ENCODE results near the gene OSBPL6.
"Not testable (repeated sequence)": the region's sequence is repeated elsewhere in the genome, so short reads cannot be mapped to it uniquely, and the experiment has no call there.

OSBPL6 gene

DNA sequence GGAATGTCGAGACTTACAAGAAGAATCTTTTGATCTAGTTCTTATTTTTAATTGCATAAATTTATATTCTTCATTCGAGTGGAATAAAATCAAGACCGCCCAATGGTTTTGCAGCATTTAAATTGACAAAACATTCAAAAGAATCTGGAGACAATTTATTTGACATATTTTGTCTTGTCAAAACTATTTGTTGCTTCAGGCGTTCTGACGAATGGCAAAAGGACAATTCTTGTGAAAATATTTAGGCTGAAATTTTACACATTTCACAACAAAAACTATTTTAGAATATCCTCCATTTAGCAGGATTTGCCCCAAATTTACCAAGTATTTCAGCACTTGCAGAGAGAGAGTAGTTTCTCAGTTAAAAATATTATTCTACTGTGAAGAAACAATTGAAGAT, 214.9 kb downstream of the OSBPL6 start:
- DNase-seq: no peak

DNA sequence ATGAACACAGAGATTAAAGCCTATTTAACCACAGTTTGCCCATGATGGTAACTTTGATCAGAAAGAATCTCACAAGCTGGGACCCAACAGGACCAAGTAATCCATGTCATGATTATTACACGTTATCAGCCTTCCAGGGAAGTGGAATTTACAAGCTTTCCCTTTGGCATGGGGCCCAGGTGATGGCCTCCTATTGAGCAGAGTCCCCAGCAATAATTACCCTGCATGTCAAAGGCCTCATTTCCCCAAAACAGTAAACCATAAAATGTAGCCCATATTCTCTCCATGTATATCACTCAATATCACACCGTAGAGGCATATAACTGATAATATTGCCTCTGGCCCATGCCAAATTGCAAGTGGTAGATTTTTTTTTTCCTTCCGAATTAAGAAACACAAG, 217.7 kb downstream of the OSBPL6 start:
- DNase-seq: no peak

DNA sequence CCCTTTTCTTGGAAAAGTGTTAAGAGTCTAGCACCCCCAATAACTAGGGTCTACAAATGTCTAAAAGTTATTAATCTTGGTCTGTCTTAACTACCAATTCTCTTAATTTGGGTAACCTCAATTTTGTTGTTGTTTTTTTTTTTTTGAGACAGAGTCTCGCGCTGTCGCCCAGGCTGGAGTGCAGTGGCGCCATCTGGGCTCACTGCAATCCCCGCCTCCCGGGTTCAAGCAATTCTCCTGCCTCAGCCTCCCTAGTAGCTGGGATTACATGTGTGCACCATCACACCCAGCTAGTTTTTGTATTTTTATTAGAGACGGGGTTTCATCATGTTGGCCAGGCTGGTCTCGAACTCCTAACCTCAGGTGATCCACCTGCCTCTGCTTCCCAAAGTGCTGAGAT, 218.1 kb downstream of the OSBPL6 start:
- DNase-seq: not testable (repeated sequence)

DNA sequence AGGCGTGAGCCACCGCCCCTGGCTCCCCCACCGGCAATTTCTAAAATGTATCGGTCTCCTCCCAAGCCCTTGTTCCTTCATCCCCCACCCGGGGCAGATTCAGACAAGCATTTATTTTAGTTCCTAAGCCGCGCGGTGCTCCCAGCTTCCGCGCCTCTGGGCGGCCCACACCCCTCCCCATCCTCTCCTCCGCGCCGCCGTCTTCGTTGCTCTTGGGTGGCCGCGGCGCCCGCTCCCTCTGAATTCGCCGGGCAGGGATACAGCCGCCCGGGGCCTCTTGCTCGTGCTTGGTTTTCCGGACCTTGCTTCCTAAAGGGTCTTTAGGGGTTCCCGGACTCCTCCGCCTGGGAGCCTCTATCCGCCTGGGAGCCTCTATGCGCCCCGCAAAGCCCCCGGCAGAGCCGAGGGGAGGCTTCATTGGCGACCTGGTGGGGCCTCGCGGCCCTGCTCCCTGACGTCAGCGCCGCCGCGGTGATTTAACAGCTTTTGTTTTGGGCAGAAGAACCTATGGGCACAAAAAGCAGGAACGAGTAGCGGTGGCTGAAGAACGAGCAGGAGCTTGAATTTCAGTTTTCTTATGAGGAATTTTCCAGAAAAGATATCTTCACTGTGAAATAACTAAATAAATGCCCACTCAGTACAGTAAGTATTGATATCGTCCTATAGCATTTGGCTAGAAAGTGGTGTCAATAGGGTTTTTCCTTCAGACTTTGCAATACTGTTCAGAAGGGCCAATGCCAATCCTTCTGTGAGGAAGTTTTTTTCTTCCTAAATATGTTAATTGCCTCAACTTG, 219.4 kb downstream of the OSBPL6 start:
- DNase-seq: peak; percentile 78

DNA sequence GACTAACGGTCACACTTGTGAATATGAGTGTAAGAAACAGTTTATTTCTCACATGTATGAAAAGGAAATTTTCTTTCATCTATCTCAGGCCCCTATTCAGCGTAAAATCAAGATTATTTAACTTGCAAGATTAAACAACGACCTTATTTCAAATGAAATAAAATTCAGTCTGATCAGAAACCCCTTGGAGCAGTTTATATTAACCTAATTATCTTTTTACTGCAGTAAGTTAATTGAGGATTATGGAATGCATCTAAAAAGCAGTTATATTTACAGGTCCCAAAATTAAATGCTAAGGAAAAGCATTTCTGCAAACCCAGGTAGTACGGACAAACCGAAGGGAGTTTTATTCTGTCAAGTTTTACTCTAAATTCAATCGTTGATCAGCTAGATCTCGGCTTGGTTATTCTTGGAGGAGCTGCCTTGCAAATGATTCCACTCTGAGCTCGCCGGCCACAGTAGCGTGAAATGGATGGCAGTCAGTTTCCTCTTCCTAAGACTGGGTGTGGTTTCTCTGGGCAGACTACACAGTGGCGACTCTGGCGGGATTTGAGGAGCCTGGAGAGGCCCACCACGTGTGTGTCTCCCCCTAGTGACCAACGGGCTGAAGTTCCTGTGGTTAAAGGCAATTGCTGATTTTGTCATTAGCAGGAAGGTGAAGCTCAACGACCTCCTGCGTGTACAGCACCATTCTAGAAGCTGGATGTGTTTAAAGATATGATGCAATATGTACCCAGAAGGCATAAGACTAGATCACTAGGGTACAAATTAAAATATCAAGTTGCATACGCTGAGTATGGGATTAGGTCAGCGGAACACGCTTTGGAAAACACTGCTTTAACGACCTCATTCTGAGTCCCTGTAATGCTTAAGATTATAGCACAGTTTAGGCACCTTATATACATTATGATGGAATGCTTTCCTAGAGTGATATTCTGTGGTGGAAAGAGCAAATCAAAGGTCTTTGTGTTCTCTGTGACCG, 220.2 kb downstream of the OSBPL6 start:
- DNase-seq: peak; percentile 96

DNA sequence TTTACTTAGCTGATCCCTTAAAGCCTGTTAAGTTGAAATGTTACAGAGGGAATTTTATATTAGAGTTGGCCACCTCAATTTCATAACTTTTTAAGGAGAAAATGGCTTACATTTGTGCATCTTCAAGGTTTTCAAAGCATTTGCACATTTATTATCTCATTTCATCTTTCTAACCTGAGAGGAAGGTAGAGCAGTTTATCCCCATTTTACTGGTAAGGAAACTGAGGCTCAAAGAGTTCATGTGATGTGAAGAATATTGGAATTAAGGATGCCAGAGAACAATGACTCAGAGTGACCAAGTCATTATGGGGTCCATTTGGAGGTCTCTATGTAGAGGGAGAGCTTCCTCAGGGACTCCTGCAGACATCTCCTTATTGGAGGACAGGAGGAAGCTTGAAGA, 221.7 kb downstream of the OSBPL6 start:
- no peak for DNase-seq

DNA sequence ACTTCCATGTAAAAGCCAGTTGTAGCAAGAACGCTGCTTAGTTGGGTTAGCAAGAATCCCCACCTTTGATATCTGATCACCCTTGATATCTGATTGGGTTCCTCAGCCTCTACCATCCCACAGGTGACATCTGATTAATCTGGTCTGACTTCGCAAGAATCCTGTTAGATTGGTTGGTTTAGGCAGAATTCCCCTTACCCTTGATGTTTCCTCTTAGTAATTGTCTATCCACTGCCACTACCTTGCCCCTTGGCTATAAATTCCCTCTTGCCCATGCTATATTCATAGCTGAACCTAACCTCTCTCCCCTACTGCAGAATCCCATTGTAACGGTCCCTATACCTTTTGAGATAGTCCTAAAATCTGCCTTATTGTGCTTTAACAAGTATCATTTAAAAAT, 223.6 kb downstream of the OSBPL6 start:
- DNase-seq: no peak

DNA sequence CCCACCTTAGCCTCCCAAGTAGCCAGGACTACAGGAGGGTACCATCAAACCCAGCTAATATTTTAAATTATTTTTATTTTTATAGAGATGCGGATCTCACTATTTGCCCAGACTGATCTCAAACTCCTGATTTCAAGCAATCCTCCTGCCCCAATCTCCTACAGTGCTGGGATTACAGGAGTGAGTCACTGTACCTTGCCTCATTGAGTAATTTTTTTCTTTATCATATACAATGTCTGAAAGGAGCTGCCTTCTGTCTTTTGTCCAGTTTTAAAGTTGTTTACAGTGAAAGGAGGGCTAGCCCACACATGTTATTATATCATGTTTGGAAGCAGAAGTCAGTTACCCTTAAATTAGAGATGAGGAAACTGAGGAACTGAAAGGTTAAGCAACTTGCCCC, 224.1 kb downstream of the OSBPL6 start:
- no peak for DNase-seq

DNA sequence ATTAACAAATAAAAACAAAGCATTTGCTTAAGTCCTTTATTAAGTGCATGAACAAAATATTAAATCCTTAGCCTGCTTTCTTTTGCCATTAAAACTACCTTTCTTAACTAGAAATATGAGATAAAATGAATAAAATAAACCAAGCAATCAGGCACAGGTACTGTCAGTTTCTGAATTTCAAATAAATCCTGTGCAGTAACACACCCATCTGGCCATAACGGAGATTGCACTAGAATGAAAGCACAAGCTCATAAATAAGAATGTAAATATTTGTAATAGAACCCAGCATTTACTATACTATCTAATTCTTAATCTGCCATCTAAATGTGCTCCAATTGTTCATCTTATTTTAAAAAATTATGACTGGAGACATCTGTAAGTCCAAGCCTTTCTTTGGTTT, 224.8 kb downstream of the OSBPL6 start:
- no peak for DNase-seq

DNA sequence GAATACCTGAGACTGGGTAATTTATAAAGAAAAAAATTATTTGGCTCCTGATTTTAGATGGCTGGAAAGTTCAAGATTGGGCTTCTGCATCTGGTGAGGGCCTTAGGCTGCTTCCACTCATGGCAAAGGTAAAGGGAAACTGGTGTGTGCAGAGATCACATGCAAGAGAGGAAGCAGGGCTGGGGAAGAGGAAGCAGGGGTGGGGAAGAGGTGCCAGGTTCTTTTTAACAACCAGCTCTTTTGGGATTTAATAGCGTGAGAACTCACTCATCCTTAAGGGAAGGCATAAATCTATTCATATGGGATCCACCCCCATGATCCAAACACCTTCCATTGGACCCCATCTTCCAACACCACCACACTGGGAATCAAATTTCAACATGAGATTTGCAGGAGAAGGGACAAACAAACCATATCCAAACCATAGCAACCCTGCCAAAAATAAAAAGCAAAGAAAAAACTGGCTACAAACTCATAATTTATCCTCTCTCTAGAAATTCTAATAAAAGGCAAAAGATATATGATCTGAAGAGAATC, 226.2 kb downstream of the OSBPL6 start:
- no peak for DNase-seq

DNA sequence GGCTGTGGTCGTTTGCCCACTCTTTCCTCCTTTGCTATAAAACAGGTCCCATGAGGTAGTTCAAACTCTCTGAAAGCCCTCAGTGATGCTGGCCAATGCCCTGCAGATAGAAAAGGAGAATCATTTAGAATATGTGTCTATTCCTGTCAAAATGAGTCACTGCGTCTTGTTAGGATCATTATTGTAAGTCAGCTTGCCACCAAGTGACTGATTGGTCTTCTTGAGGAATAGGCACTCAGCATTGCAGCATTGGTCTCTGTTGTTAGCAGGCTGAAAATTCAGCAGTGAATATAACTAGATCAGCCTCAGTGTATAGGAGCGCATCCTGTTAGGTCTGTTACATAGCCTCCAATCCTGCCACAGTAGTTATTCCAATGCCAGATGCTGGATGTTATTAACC, 227.8 kb downstream of the OSBPL6 start:
- no peak for DNase-seq

DNA sequence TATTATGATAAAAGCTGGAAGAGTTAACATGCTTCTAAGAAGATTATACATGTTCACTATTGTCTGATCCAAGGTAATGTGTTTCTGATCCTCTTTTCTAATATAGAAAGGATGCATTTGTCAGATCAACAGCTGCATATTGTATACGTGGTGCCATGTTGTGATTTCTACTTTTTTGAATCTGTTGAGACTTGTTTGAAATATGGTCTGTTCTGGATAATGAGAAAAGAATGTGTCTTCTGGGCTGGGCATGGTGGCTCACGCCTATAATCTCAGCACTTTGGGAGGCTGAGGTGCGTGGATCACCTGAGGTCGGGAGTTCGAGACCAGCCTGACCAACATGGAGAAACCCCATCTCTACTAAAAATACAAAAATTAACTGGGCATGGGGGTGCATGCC, 229.4 kb downstream of the OSBPL6 start:
- DNase-seq: not testable (repeated sequence)

DNA sequence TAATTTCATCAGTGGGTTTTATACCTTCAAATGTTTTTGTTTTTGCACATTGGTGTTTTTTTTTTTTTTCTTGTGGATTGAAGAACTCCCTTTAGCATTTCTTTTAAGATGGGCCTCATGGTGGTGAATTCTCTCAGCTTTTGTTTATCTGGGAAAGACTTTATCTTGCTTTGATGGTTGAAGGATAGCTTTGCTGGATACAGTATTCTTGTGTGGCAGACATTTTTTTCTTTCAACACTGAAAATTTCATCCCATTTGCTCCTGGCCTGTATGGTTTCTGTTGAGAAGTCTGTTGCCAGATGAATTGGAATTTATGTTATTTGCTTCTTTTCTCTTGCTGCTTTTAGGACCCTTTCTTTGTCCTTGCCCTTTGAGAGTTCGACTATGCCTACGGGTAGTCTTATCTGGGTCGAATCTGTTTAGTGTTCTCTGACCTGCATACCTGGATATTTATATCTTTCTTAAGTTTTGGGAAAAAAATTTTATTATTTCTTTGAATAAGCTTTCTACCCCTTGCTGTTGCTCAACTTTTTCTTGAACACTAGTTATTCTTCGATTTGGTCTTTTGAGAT, 231.0 kb downstream of the OSBPL6 start:
- DNase-seq: no peak

DNA sequence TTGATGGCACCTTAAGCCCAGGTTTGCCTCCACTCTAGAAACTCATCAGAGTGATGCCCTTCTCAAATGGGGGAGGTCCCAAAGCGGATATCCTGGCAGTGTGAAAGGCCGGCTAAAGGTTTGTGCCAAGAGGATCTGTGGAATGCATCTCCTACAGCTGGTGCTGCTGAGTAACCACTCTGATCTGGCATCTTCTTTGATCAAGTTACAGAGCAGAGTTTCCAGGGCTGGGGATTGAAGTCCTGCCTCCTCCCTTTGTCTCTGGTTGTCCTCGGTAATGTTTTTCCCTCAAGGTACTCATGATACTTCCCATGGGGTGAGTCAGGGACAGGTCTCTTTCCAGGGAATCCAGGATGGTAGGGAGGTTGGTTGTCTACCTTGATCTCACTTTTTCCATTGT, 232.1 kb downstream of the OSBPL6 start:
- DNase-seq: no peak

DNA sequence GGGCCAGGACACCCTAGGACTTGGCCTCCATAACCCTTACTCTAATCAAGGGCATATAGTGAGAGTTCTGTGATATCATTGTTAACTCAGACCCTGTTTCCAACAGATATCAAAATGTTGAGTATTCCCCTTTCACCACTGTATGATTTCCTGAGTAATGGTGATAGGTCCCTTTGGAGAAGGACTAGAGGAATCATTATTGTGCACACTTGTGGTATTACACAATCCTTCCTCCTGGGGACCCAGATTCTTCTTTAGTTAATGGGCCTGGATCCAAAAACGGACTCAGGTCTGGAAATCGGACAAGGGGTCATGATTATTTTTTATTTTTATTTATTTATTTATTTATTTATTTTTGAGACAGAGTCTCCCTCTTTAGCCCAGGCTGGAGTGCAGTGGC, 233.1 kb downstream of the OSBPL6 start:
- DNase-seq: no peak

DNA sequence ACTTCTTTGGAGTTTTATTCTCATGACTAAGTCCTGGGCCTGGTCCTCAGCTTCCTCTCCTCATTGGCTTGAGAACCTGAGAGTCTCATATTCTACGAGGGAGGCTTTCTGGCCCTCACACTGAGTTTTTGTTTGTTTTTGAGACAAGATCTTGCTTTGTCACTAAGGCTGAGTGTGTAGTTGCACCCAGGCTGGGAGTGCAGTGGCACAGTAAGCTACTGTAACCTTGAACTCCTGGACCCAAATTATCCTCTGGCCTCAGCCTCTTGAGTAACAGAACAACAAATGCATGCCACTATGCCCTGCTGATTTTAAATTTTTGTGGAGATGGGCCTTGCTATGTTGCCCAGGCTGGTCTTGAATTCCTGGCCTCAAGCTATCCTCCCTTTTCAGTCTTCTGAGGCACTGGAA, 234.1 kb downstream of the OSBPL6 start:
- no peak for DNase-seq

DNA sequence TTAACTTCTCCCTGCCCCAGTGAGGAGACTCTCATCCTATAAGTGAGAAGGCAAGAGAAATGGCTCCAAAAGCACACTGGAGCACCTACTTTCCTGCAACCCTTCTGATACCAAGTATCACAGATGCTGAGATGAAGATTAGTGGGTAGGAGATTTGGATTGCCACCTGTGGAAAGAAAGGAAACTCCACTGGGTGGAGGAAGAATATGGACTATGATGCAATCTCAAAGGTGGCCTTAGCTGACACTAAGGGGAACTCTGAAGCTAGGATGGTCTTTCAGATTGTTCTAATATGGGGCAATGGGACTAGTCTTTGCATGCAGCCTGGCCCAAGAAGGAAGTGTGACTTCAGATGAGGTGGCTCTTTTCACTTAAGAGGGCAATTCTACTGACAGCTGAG, 235.0 kb downstream of the OSBPL6 start:
- DNase-seq: no peak

DNA sequence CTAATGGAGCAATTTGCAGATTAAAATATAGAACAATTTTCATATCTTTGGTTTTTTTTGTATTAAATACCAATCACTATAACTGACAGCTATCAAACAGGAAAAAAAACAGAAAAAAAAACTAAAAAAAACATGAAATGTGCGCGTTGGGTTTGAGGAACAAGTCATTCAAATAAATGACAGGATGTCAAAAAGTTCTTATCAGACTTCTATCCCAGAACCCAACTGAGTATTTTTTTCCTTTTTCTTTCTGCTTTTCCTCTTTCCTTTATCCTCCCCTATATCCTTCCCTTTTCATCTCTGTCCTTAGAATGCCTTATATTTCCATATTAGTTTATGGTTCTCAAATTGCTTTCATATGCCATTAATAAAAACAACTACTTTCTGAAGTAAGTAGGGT, 242.3 kb downstream of the OSBPL6 start:
- no peak for DNase-seq

DNA sequence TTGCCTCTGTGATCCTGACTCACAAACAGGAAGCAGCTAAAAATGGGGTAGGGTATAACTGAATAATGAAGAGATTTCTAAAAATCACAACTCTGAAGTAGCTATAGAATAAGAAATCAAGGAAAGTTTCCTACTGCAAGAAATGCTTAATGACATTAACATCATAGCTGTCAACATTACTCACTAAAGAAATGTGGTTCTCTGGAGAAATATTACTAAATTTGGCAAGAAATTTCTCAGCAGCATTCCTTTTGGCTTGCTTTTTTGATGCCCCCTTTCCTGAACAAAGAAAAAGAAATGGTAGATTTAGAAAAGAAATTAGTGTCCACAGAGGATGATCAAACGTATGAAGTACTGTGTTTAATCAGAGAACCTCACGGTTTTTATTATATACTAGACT, 247.1 kb downstream of the OSBPL6 start:
- DNase-seq: peak; percentile 63

DNA sequence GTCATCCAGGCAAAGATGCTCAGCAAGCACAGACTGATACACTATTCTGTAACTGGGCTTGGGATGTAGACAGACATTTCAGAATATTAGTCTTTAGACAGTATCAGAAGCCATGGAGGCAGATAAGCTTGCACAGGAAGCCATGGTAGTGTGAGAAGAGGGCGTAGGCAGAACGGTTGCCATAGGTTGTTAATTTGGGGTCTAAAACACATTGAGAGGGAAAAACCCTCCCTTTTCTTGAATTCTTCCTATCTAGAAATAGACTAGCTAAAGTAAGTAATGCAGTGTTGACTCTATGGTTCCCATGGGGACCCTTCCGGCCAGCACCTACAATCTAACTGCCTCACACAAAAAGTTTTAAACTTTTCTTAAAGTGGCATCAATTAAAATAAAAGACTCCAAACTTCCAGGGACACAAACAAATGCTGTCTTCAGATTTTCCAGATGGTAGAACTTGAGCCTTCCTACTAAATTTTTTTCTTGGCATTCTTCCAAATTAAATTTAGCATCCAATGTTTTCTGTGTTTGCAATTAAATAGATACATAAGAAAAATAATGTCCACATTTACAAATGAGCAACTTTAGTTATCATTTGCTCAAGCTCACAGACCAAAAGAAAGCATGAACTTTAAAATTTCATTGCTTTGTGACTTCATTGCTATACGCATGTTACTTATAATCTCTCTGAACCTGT, 254.8 kb downstream of the OSBPL6 start:
- DNase-seq: no peak

DNA sequence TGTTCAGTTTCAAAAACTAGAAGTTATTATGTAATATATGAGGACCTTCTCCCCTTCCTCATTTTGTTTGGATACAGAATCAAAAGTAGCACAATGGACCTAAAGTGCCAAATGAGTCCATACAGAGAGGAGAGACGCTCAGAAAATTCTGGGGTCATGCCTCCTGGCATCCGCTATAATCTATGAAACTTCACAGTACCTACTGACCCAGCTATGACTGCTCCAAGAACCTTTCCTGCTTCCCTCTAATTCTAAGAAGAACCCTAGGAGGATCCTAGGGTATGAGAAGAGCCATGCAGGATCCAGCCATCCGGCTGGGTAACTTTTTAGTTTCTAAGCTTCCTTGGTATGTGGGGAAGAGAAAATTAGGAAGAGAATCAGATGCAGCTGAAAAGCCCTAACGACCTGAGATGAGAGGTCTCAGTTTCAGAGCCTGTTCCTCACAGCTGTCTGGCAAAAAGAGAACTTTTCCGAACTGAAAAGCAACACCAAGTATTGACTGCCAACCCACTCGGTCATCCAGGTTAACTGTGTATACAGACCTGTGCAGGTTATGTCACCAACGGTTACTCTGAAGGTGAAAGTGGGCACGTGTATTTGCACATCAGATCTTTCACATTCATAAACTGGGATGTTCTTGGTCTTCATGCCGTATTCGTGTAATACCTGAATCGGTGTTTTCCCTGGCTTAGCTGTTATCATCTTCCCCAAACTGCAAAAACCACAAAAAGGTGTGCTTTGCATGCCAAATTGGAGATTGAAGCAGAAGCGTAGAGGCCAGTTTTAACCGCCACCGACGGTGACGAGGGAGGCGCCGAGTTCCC, 255.6 kb downstream of the OSBPL6 start:
- no peak for DNase-seq

DNA sequence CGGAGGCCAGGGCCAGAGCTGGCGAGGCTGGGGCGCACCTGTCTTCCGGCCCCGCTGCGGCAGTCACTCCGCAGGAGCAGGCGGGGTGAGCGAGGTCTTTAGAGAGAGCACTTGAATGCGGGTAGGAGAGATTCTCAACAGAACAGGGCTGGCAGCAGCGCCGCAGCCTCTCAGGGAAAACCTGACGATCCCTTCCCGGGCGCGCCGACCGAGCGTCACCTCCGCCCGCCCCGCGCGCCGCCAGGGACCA, 256.1 kb downstream of the OSBPL6 start:
- no peak for DNase-seq
